PC-9 (cell line): ENCODE measurements around the gene UBL4B. TPM values are rescaled to one million over a fixed set of nuclear protein-coding genes. Genes with fewer than 3 reads are reported as not detected.

Experiments
- BruUV-seq: library from RNA; stranded (reverse); fragments of 400-500 nt; replicated peaks from 2 replicates; lab custom pipeline; 2021; lab: Mats Ljungman, UMichigan
- CTCF ChIA-PET: fragments of 300-600 bp; sonication (Branson Sonifier 250); formaldehyde crosslinking; loops from one replicate; lab custom pipeline; 2022; ENCODE audit warnings: antibody characterized with exemption; lab: Charles Lee
- POLR2A ChIA-PET: fragments of 300-600 bp; sonication (Branson Sonifier 250); formaldehyde crosslinking; loops from one replicate; lab custom pipeline; 2022; ENCODE audit warnings: antibody characterized with exemption; ENCODE audit not compliant: unreplicated experiment; lab: Charles Lee
- DNase-seq, 2 experiments: peaks; one replicate each; pipeline versions ENCODE4 v3.0.0 to v3.0.0-alpha.2; 2015 to 2022; ENCODE audit warnings: mixed read lengths in 1 of 2
- H2AFZ ChIP-seq: fragments of 200-600 bp; sonication (generic); 2 replicates; pipeline ENCODE4 v1.8.1; 2017; ENCODE audit warnings: antibody characterized with exemption
- H3F3A ChIP-seq: fragments of 200-600 bp; sonication (generic); 2 replicates; pipeline ENCODE4 v1.8.1; 2017; ENCODE audit warnings: antibody characterized with exemption, mild to moderate bottlenecking, low read depth; ENCODE audit not compliant: insufficient read depth
- H3K27ac ChIP-seq: fragments of 200-600 bp; sonication (generic); 2 replicates; pipeline ENCODE4 v1.6.1; 2016; ENCODE audit warnings: mixed run types
- H3K27me3 ChIP-seq: fragments of 200-600 bp; sonication (generic); 2 replicates; pipeline ENCODE4 v1.6.1; 2016; ENCODE audit warnings: low read depth, mixed run types; ENCODE audit not compliant: insufficient read depth
- H3K36me3 ChIP-seq: fragments of 200-600 bp; sonication (generic); 2 replicates; pipeline ENCODE4 v1.6.1; 2016; ENCODE audit warnings: low read depth, mixed run types
- H3K4me1 ChIP-seq: fragments of 200-600 bp; sonication (generic); replicated peaks from 2 replicates; pipeline ENCODE4 v1.6.1; 2016; ENCODE audit warnings: mixed run types; ENCODE audit not compliant: insufficient read depth
- H3K4me2 ChIP-seq: fragments of 200-600 bp; sonication (generic); 2 replicates; pipeline ENCODE4 v1.6.1; 2017; ENCODE audit warnings: mixed run types
- H3K4me3 ChIP-seq: fragments of 200-600 bp; sonication (generic); 2 replicates; pipeline ENCODE4 v1.6.1; 2016; ENCODE audit warnings: mixed run types
- H3K79me2 ChIP-seq: fragments of 200-600 bp; sonication (generic); 2 replicates; pipeline ENCODE4 v1.6.1; 2017; ENCODE audit warnings: low read depth, mixed run types
- H3K9me2 ChIP-seq: fragments of 200-600 bp; sonication (generic); 2 replicates; pipeline ENCODE4 v1.8.1; 2017; ENCODE audit warnings: mild to moderate bottlenecking; ENCODE audit not compliant: insufficient read depth
- H3K9me3 ChIP-seq: fragments of 200-600 bp; sonication (generic); 2 replicates; pipeline ENCODE4 v1.8.1; 2016; ENCODE audit warnings: low read depth; ENCODE audit not compliant: insufficient read depth
- H4K20me1 ChIP-seq: fragments of 200-600 bp; sonication (generic); 2 replicates; pipeline ENCODE4 v1.8.1; 2017; ENCODE audit not compliant: insufficient read depth
- CTCF ChIP-seq: fragments of 200-600 bp; sonication (generic); conservative IDR thresholded peaks from 2 replicates; pipeline ENCODE4 v1.6.1; 2017; ENCODE audit warnings: mixed run types, antibody characterized with exemption, mild to moderate bottlenecking, moderate library complexity
- EZH2 ChIP-seq: fragments of 200-600 bp; sonication (generic); IDR thresholded peaks from 2 replicates; pipeline ENCODE4 v1.8.0; 2017; ENCODE audit warnings: antibody characterized with exemption, low read depth
- intact Hi-C: fragments of 100-400 bp; cut with micrococcal nuclease; formaldehyde crosslinking; loops from one replicate; pipeline ENCODE4 v1.10.0; 2022; ENCODE audit not compliant: unreplicated experiment
- total RNA-seq: library from RNA; stranded (reverse); gene quantifications from 2 replicates; pipeline ENCODE4 v1.2.3, GENCODE V29; 2021

UBL4B gene
- total RNA-seq, 1 experiment from 2014 or later = 0.24 TPM

- no peaks in the 10 kb centered on the region for H3K27me3 ChIP-seq
- H3K36me3 ChIP-seq = 0 out of 2 replicates have a peak, but pooled peaks cover 6% of the 10 kb centered on the region
- DNase-seq = no peak
- CTCF ChIA-PET = no interaction called here
- intact Hi-C loops = no loop called here
- POLR2A ChIA-PET = no interaction called here
- TF ChIP-seq EZH2 = no peak
- TF ChIP-seq CTCF = no peak
- H2AFZ ChIP-seq = no peak overlapping the region
- H4K20me1 ChIP-seq = no peaks in the 10 kb centered on the region
- no peaks in the 10 kb centered on the region for H3K4me1 ChIP-seq
- BruUV-seq = no TSS peak
- peaks cover 10% of the 10 kb centered on the region; the same call in 1 of the 2 replicates for H3F3A ChIP-seq
- no peak overlapping the region for H3K27ac ChIP-seq
- H3K9me3 ChIP-seq = no peaks in the 10 kb centered on the region
- H3K4me3 ChIP-seq = no peak overlapping the region
- no peak overlapping the region for H3K4me2 ChIP-seq
- H3K79me2 ChIP-seq = no peaks in the 10 kb centered on the region
- H3K9me2 ChIP-seq = no peaks in the 10 kb centered on the region
Observed at GRCh38 chr1:110070282-110070669, 42.0 kb upstream of the UBL4B start.

DNA sequence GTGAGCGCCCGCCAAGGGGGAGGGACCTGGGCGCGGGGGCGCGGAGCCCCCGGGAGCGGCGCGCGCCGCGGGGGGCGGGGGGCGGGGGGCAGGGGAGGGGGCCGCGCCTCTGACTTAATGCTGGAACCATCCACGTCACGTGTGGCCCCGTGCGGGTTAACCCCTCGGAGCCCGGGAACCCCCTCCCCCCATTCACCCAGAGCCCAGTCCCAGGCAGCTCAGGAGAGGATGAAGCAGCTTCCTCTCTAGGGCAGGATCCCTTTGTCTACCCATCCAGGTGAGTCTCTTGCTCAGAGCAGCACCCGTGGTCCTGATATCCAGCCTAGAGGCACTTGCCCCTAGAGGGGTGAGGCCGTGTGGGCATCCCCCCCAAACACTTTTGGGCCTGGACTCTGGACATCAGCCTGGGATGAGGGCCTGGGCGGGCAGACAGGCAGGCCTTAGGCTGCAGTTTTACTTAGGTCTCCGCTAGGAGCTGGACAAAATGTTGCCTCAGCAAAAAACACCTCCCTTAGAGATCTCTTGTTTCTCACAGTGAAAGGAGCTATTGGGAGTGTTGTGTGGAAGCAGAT is 41.5 kb upstream of the UBL4B start, which contains the start of gene ALX3:
Gene ALX3, minus strand, starts transcription at position 2 of the 572 bp plus-strand sequence. CDS start 60 bp downstream, outside the sequence.
- ChIA-PET POLR2A (interaction anchor here (0.5 kb wide), 1 partner anchor 263 kb away, joined by 3 read pairs; no protein-coding TSS in a partner anchor), CTCF (interaction anchor here (0.8 kb wide), 1 partner anchor 11 kb away, joined by 3 read pairs; no protein-coding TSS in a partner anchor)
- H3K79me2 ChIP-seq = no peaks in the 10 kb centered on the region
- H2AFZ ChIP-seq = no peak within 1 kb of the TSS
- H4K20me1 ChIP-seq = no peaks in the 10 kb centered on the region
- no peaks in the 10 kb centered on the region for H3K27me3 ChIP-seq
- BruUV-seq = no TSS peak
- no peak within 1 kb of the TSS for H3K27ac ChIP-seq
- H3K9me3 ChIP-seq = no peaks in the 10 kb centered on the region
- 0 out of 2 replicates have a peak, but pooled peaks cover 6% of the 10 kb centered on the region for H3K36me3 ChIP-seq
- TF ChIP-seq EZH2 = no peak
- no peak for TF ChIP-seq CTCF
- DNase-seq = no peak
- H3K9me2 ChIP-seq = no peaks in the 10 kb centered on the region
- H3K4me2 ChIP-seq = no peak within 1 kb of the TSS
- no peaks in the 10 kb centered on the region for H3K4me1 ChIP-seq
- peaks cover 10% of the 10 kb centered on the region; the same call in 1 of the 2 replicates for H3F3A ChIP-seq
- no peak within 1 kb of the TSS for H3K4me3 ChIP-seq
- intact Hi-C loops = no loop called here

GRCh38 chr1:110074166-110074565 is 38.1 kb upstream of the UBL4B start:
- Histone ChIP-seq H3K36me3 (0 out of 2 replicates have a peak, but pooled peaks cover 6% of the 10 kb centered on the region), H3K27me3 (no peaks in the 10 kb centered on the region)
- POLR2A ChIA-PET = no interaction called here

More at GRCh38 chr1:110074166-110074565, 38.1 kb upstream of the UBL4B start:
- BruUV-seq = no TSS peak
- TF ChIP-seq EZH2 (no peak), CTCF (no peak)
- H3K4me3 ChIP-seq = no peak overlapping the region
- no peak overlapping the region for H3K4me2 ChIP-seq
- H2AFZ ChIP-seq = no peak overlapping the region
- no peaks in the 10 kb centered on the region for H3K9me3 ChIP-seq
- no peaks in the 10 kb centered on the region for H3K9me2 ChIP-seq
- no peak overlapping the region for H3K27ac ChIP-seq
- no peak for DNase-seq
- no peaks in the 10 kb centered on the region for H3K79me2 ChIP-seq
- intact Hi-C loops = no loop called here
- H3F3A ChIP-seq = peaks cover 4% of the 10 kb centered on the region; the same call in 1 of the 2 replicates
- CTCF ChIA-PET = no interaction called here
- H4K20me1 ChIP-seq = no peaks in the 10 kb centered on the region
- no peaks in the 10 kb centered on the region for H3K4me1 ChIP-seq
